HCT116 (cell line): Measurements from ENCODE around the gene CSNK2A1. TPM values are rescaled to one million over a fixed set of nuclear protein-coding genes. Genes with fewer than 3 reads are reported as not detected.

Experiments used
- ATAC-seq: fragments of 200-7000 bp; cut with Tn5 transposase; 2 replicates; pipeline ENCODE4 v1.9.1; 2020; ENCODE audit warnings: mild to moderate bottlenecking, moderate library complexity
- BruUV-seq: library from RNA; stranded (reverse); fragments of 400-500 nt; replicated peaks from 2 replicates; lab custom pipeline; 2021; lab: Mats Ljungman, UMichigan
- CTCF ChIA-PET: fragments of 300-600 bp; sonication (Branson Sonifier 250); formaldehyde crosslinking; loops from one replicate; lab custom pipeline; 2021; ENCODE audit warnings: antibody characterized with exemption; lab: Charles Lee
- POLR2A ChIA-PET: fragments of 300-600, 350-600 bp; sonication (Branson Sonifier 250); formaldehyde crosslinking; loops from one replicate; lab custom pipeline; 2021; ENCODE audit warnings: antibody characterized with exemption; lab: Charles Lee
- RAD21 ChIA-PET, 2 experiments: fragments of 300-600 bp; sonication (Branson Sonifier 250); formaldehyde crosslinking; loops; one replicate each; lab custom pipeline; 2023; ENCODE audit warnings: low total read pairs in 2 of 2; ENCODE audit not compliant: uncharacterized antibody in 2 of 2, unreplicated experiment in 2 of 2, low non-redundant PET in 1 of 2; lab: Charles Lee
- DNase-seq: peaks from one replicate; pipeline ENCODE4 v3.0.0-alpha.2; 2010; ENCODE audit warnings: low read depth, low spot score
- H2AFZ ChIP-seq: fragments of 200-600 bp; shearing (Covaris generic), sonication (generic); 2 replicates; pipeline ENCODE4 v1.6.1; 2017; ENCODE audit warnings: low read depth, mixed run types, mixed read lengths, antibody characterized with exemption, low read length; ENCODE audit not compliant: poor library complexity, severe bottlenecking
- H3K27ac ChIP-seq: 2 replicates; pipeline ENCODE4 v1.5.1; 2012; ENCODE audit warnings: low read depth, low read length
- H3K27me3 ChIP-seq: fragments of 200-600 bp; sonication (generic); 2 replicates; pipeline ENCODE4 v1.6.1; 2016; ENCODE audit warnings: mixed run types, low read length, mixed read lengths; ENCODE audit not compliant: insufficient read depth
- H3K36me3 ChIP-seq, 2 experiments: fragments of 200-500 bp in 1 of 2; fragments of 200-600 bp in 1 of 2; sonication (Bioruptor generic) in 1 of 2; sonication (generic) in 1 of 2; 2 replicates each; pipeline versions ENCODE4 v1.5.1 to v1.6.1; 2014 to 2016; ENCODE audit warnings: low read length in 2 of 2, inconsistent platforms in 1 of 2, mixed read lengths in 1 of 2, mixed run types in 1 of 2; ENCODE audit not compliant: insufficient read depth in 2 of 2, control insufficient read depth in 1 of 2
- H3K4me1 ChIP-seq, 2 experiments: fragments of 200-600 bp in 1 of 2; sonication (generic) in 1 of 2; 2 replicates each; pipeline versions ENCODE4 v1.5.1 to v1.6.1; 2012 to 2017; ENCODE audit warnings: low read length in 2 of 2, inconsistent platforms in 1 of 2, mild to moderate bottlenecking in 1 of 2, mixed read lengths in 1 of 2, mixed run types in 1 of 2, moderate library complexity in 1 of 2; ENCODE audit not compliant: insufficient read depth in 2 of 2, control insufficient read depth in 1 of 2
- H3K4me2 ChIP-seq: fragments of 200-600 bp; sonication (generic); 2 replicates; pipeline ENCODE4 v1.6.1; 2017; ENCODE audit warnings: mixed run types, low read length, mixed read lengths
- H3K4me3 ChIP-seq, 2 experiments: fragments of 200-600 bp in 1 of 2; sonication (generic) in 1 of 2; replicated peaks in 1 of 2; 2 replicates each; pipeline ENCODE4 v1.5.1; 2011 to 2016; ENCODE audit warnings: low read length in 2 of 2, control low read depth in 1 of 2, low read depth in 1 of 2, mild to moderate bottlenecking in 1 of 2, mixed read lengths in 1 of 2, mixed run types in 1 of 2
- H3K79me2 ChIP-seq: fragments of 200-600 bp; sonication (generic); 2 replicates; pipeline ENCODE4 v1.6.1; 2017; ENCODE audit warnings: mild to moderate bottlenecking, mixed run types, low read length, moderate library complexity, mixed read lengths; ENCODE audit not compliant: insufficient read depth
- H3K9ac ChIP-seq: fragments of 200-600 bp; sonication (generic); 2 replicates; pipeline ENCODE4 v1.6.1; 2016; ENCODE audit warnings: low read length, mixed read lengths
- H3K9me2 ChIP-seq: fragments of 200-600 bp; sonication (generic), shearing (Covaris generic); 2 replicates; pipeline ENCODE4 v1.6.1; 2017; ENCODE audit warnings: mixed run types, mild to moderate bottlenecking, moderate library complexity; ENCODE audit not compliant: insufficient read depth
- H3K9me3 ChIP-seq, 2 experiments: fragments of 200-500 bp in 1 of 2; fragments of 200-600 bp in 1 of 2; sonication (Bioruptor generic) in 1 of 2; sonication (generic) in 1 of 2; 2 replicates each; pipeline ENCODE4 v1.6.1; 2014 to 2017; ENCODE audit warnings: low read length in 2 of 2, mixed read lengths in 2 of 2, inconsistent platforms in 1 of 2, low read depth in 1 of 2, mild to moderate bottlenecking in 1 of 2, mixed run types in 1 of 2, moderate library complexity in 1 of 2; ENCODE audit not compliant: control insufficient read depth in 1 of 2, insufficient read depth in 1 of 2
- H4K20me1 ChIP-seq: fragments of 200-600 bp; sonication (generic), shearing (Covaris generic); 2 replicates; pipeline ENCODE4 v1.6.1; 2017; ENCODE audit warnings: mixed run types, mild to moderate bottlenecking, moderate library complexity; ENCODE audit not compliant: insufficient read depth
- ATF3 ChIP-seq: IDR thresholded peaks from 2 replicates; pipeline ENCODE4 v1.6.1; 2012
- CBX3 ChIP-seq: IDR thresholded peaks from 2 replicates; pipeline ENCODE4 v1.6.1; 2012; ENCODE audit warnings: low read depth
- CTCF ChIP-seq, 3 experiments: fragments of 200-600 bp in 1 of 3; sonication (generic) in 1 of 3; IDR thresholded peaks in 2 of 3; conservative IDR thresholded peaks in 1 of 3; 2 replicates each; pipeline ENCODE4 v1.5.1; 2012 to 2017; ENCODE audit warnings: low read depth in 2 of 3, low read length in 2 of 3, antibody characterized with exemption in 1 of 3, borderline replicate concordance in 1 of 3, control low read depth in 1 of 3, mild to moderate bottlenecking in 1 of 3, mixed read lengths in 1 of 3, mixed run types in 1 of 3, moderate library complexity in 1 of 3; ENCODE audit not compliant: insufficient read depth in 1 of 3
- EZH2phosphoT487 ChIP-seq: fragments of 200-600 bp; IDR thresholded peaks from 2 replicates; pipeline ENCODE4 v1.6.1; 2018; ENCODE audit warnings: antibody characterized with exemption, borderline replicate concordance
- FOSL1 ChIP-seq: IDR thresholded peaks from 2 replicates; pipeline ENCODE4 v1.6.1; 2012; ENCODE audit warnings: low read depth
- JUND ChIP-seq: IDR thresholded peaks from 2 replicates; pipeline ENCODE4 v1.6.1; 2012
- POLR2AphosphoS5 ChIP-seq: IDR thresholded peaks from 2 replicates; pipeline ENCODE4 v1.6.1; 2011; ENCODE audit warnings: mild to moderate bottlenecking, low read depth, low read length, moderate library complexity
- RAD21 ChIP-seq: IDR thresholded peaks from 2 replicates; pipeline ENCODE4 v1.6.1; 2012; ENCODE audit warnings: low read depth, mild to moderate bottlenecking
- SIN3A ChIP-seq: IDR thresholded peaks from 2 replicates; pipeline ENCODE4 v1.6.1; 2012; ENCODE audit warnings: low read depth
- SP1 ChIP-seq: IDR thresholded peaks from 2 replicates; pipeline ENCODE4 v1.6.1; 2012; ENCODE audit warnings: low read depth
- SRF ChIP-seq: IDR thresholded peaks from 2 replicates; pipeline ENCODE4 v1.6.1; 2012; ENCODE audit warnings: low read depth
- TCF7L2 ChIP-seq: IDR thresholded peaks from 2 replicates; pipeline ENCODE4 v1.7.0; 2011; ENCODE audit warnings: borderline replicate concordance, inconsistent platforms; ENCODE audit not compliant: insufficient read depth, insufficient read length; ENCODE audit errors: extremely low read depth
- YY1 ChIP-seq: IDR thresholded peaks from 2 replicates; pipeline ENCODE4 v1.6.1; 2011; ENCODE audit warnings: low read length, low read depth, moderate library complexity, mild to moderate bottlenecking; ENCODE audit not compliant: insufficient replicate concordance; ENCODE audit errors: extremely low read depth
- ZBTB33 ChIP-seq: IDR thresholded peaks from 2 replicates; pipeline ENCODE4 v1.6.1; 2011; ENCODE audit warnings: mild to moderate bottlenecking, low read length, moderate library complexity; ENCODE audit not compliant: insufficient replicate concordance; ENCODE audit errors: extremely low read depth
- ZFX ChIP-seq: fragments of 450-650 bp; IDR thresholded peaks from 2 replicates; pipeline ENCODE4 v1.6.1; 2017
- ZNF274 ChIP-seq: fragments of 200-500 bp; sonication (Bioruptor generic); IDR thresholded peaks from 2 replicates; pipeline ENCODE4 v1.6.1; 2014; ENCODE audit warnings: mild to moderate bottlenecking, low read depth, low read length, inconsistent platforms
- intact Hi-C: fragments of 100-400 bp; cut with micrococcal nuclease; formaldehyde crosslinking; loops from 2 replicates; pipeline ENCODE4 v1.10.0; 2022
- total RNA-seq: library from RNA; stranded (reverse); gene quantifications from one replicate; pipeline ENCODE4 v1.2.1, GENCODE V29; 2021; ENCODE audit not compliant: unreplicated experiment

Gene CSNK2A1
- total RNA-seq, 1 experiment from 2014 or later = 284 TPM

GRCh38 chr20:480044-480443, 63.5 kb downstream of the CSNK2A1 start:
- no peaks in the 10 kb centered on the region for H4K20me1 ChIP-seq
- intact Hi-C loops = no loop called here
- ChIA-PET CTCF (interaction anchor here (3.4 kb wide), 1 partner anchor 125 kb away, joined by 14 read pairs; no protein-coding TSS in a partner anchor), POLR2A (no interaction called here), RAD21 (no interaction called here)
- H3K27ac ChIP-seq = no peak overlapping the region
- no peaks in the 10 kb centered on the region; the same call in 1 of the 2 replicates for H3K79me2 ChIP-seq
- H3K27me3 ChIP-seq = no peaks in the 10 kb centered on the region
- no peak for ATAC-seq
- H3K4me3 ChIP-seq = no peak overlapping the region
- BruUV-seq = no TSS peak
- peaks cover 42 to 45% of the 10 kb centered on the region in 2 experiments for H3K36me3 ChIP-seq
- no peak overlapping the region for H2AFZ ChIP-seq
- no peak for TF ChIP-seq ZFX
- TF ChIP-seq ZNF274 = no peak
- no peak for TF ChIP-seq JUND
- TF ChIP-seq POLR2AphosphoS5 = no peak
- TF ChIP-seq YY1 = no peak
- TF ChIP-seq ZBTB33 = no peak
- no peak for TF ChIP-seq CBX3
- no peak for TF ChIP-seq TCF7L2
- no peak for TF ChIP-seq RAD21
- TF ChIP-seq ATF3 = no peak
- TF ChIP-seq SIN3A = no peak
- TF ChIP-seq EZH2phosphoT487 = no peak
- TF ChIP-seq SP1 = no peak
- no peak for TF ChIP-seq CTCF (IDR thresholded peaks at IDR 0.05 in 2 of 3, conservative IDR thresholded peaks at IDR 0.05 in 1 of 3; ENCODE audit: borderline replicate concordance in 1 of 3, insufficient read depth in 1 of 3, low read depth in 2 of 3, low read length in 2 of 3)
- TF ChIP-seq FOSL1 = no peak
- TF ChIP-seq SRF = no peak
- TF ChIP-seq, all 23 proteins: peak for 0
- H3K9me2 ChIP-seq = no peaks in the 10 kb centered on the region
- no peaks in the 10 kb centered on the region for H3K9me3 ChIP-seq
- DNase-seq = no peak
- H3K4me1 ChIP-seq = no peaks in the 10 kb centered on the region
- H3K4me2 ChIP-seq = no peak overlapping the region
- H3K9ac ChIP-seq = no peak overlapping the region
